ENCODE measurements around the gene UBE3C. TPM values are rescaled to one million over a fixed set of nuclear protein-coding genes. Genes with fewer than 3 reads are reported as not detected.
"Not testable (repeated sequence)": the region's sequence is repeated elsewhere in the genome, so short reads cannot be mapped to it uniquely, and the experiment has no call there.

The UBE3C gene
- polyA plus RNA-seq, 1 donor from 2014 or later, result 15.1 TPM

GRCh38 chr7:157122800-157123495 is 15.8 kb upstream of the UBE3C start:
- peaks cover 4% of the 10 kb centered on the region for H3K27me3 Mint-ChIP-seq
- H3K4me1 Mint-ChIP-seq, result no peaks in the 10 kb centered on the region
- H3K36me3 Mint-ChIP-seq, result no peaks in the 10 kb centered on the region
- H3K9me3 Mint-ChIP-seq, result peaks cover 0 to 2% (median 2%) of the 10 kb centered on the region in 3 donors
- H3K27ac Mint-ChIP-seq, result no peak overlapping the region
- no peak overlapping the region for H3K4me3 Mint-ChIP-seq

- Mint-ChIP-seq H3K4me1 (no peaks in the 10 kb centered on the region), H3K27me3 (peaks cover 11% of the 10 kb centered on the region), H3K9me3 (no peaks in the 10 kb centered on the region), H3K4me3 (no peak overlapping the region), H3K27ac (peak overlapping the region in 1 of 3 donors; percentile 19), H3K36me3 (no peaks in the 10 kb centered on the region)
These were observed 14.0 kb upstream of the UBE3C start for GRCh38 chr7:157124690-157125089.

GRCh38 chr7:157125376-157126223 is 13.1 kb upstream of the UBE3C start:
- Mint-ChIP-seq H3K27ac (no peak overlapping the region), H3K4me1 (no peaks in the 10 kb centered on the region), H3K27me3 (peaks cover 11% of the 10 kb centered on the region), H3K9me3 (no peaks in the 10 kb centered on the region), H3K4me3 (no peak overlapping the region), H3K36me3 (no peaks in the 10 kb centered on the region)

- no peak overlapping the region for H3K27ac Mint-ChIP-seq
- no peak overlapping the region for H3K4me3 Mint-ChIP-seq
- no peaks in the 10 kb centered on the region for H3K36me3 Mint-ChIP-seq
- peaks cover 12% of the 10 kb centered on the region for H3K27me3 Mint-ChIP-seq
- no peaks in the 10 kb centered on the region for H3K4me1 Mint-ChIP-seq
- H3K9me3 Mint-ChIP-seq, result no peaks in the 10 kb centered on the region
These were observed 11.8 kb upstream of the UBE3C start for GRCh38 chr7:157126921-157127320.

- Mint-ChIP-seq H3K4me3 (no peak overlapping the region), H3K36me3 (no peaks in the 10 kb centered on the region), H3K27me3 (peaks cover 12% of the 10 kb centered on the region), H3K4me1 (no peaks in the 10 kb centered on the region), H3K27ac (no peak overlapping the region), H3K9me3 (no peaks in the 10 kb centered on the region)
These were observed 9.5 kb upstream of the UBE3C start for GRCh38 chr7:157129200-157129599.

- Mint-ChIP-seq H3K27ac (peak overlapping the region in 1 of 3 donors; percentile 58), H3K4me3 (peak overlapping the region in 1 of 4 donors; percentile 47), H3K4me1 (no peaks in the 10 kb centered on the region), H3K9me3 (no peaks in the 10 kb centered on the region), H3K27me3 (peaks cover 11% of the 10 kb centered on the region), H3K36me3 (no peaks in the 10 kb centered on the region)
These were observed 8.7 kb upstream of the UBE3C start for GRCh38 chr7:157129907-157130460.

DNA sequence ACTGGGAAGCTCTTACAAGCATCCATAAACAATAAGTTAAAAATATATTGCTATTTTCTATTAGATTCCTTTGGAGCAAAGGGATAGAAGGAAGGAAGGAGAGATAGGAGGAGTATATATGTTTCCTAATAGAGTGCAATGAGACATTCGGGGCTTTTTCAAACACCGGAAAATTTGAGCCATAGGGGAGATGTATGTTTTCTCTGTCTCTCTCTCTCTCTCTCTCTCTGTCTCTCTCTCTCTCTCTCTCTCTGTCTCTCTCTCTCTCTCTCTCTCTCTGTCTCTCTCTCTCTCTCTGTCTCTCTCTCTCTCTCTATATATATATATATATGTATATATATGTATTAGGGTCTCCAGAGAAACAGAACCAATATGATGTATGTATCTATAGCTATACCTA is 7.9 kb upstream of the UBE3C start:
- Mint-ChIP-seq H3K27me3 (peaks cover 11% of the 10 kb centered on the region), H3K4me3 (peak overlapping the region in 1 of 4 donors; percentile 24)
- not testable (repeated sequence) for H3K27ac Mint-ChIP-seq, H3K9me3 Mint-ChIP-seq, H3K36me3 Mint-ChIP-seq, H3K4me1 Mint-ChIP-seq

GRCh38 chr7:157132796-157133195 is 5.9 kb upstream of the UBE3C start:
- Mint-ChIP-seq H3K9me3 (no peaks in the 10 kb centered on the region), H3K27me3 (peaks cover 8% of the 10 kb centered on the region)

GRCh38 chr7:157133304-157133703 is 5.4 kb upstream of the UBE3C start:
- peaks cover 8% of the 10 kb centered on the region for H3K27me3 Mint-ChIP-seq
- H3K4me3 Mint-ChIP-seq, result no peak overlapping the region
- no peaks in the 10 kb centered on the region for H3K36me3 Mint-ChIP-seq
- no peaks in the 10 kb centered on the region for H3K9me3 Mint-ChIP-seq
- H3K27ac Mint-ChIP-seq, result no peak overlapping the region
- peaks cover 2 to 4% (median 3%) of the 10 kb centered on the region in 3 donors for H3K4me1 Mint-ChIP-seq

More at GRCh38 chr7:157132796-157133195, 5.9 kb upstream of the UBE3C start:
- H3K4me3 Mint-ChIP-seq, result no peak overlapping the region
- H3K36me3 Mint-ChIP-seq, result no peaks in the 10 kb centered on the region
- no peak overlapping the region for H3K27ac Mint-ChIP-seq
- peaks cover 2 to 4% (median 3%) of the 10 kb centered on the region in 3 donors for H3K4me1 Mint-ChIP-seq

- H3K4me1 Mint-ChIP-seq, result peaks cover 9 to 15% (median 13%) of the 10 kb centered on the region in 3 donors
- H3K4me3 Mint-ChIP-seq, result peak overlapping the region in 3 of 4 donors; percentile 5 to 51 (median 41)
- no peaks in the 10 kb centered on the region for H3K9me3 Mint-ChIP-seq
- no peaks in the 10 kb centered on the region for H3K27me3 Mint-ChIP-seq
- peak overlapping the region in 2 of 3 donors; percentile 53 to 77 for H3K27ac Mint-ChIP-seq
- H3K36me3 Mint-ChIP-seq, result no peaks in the 10 kb centered on the region
These were observed 2.4 kb upstream of the UBE3C start for GRCh38 chr7:157136372-157136771.

DNA sequence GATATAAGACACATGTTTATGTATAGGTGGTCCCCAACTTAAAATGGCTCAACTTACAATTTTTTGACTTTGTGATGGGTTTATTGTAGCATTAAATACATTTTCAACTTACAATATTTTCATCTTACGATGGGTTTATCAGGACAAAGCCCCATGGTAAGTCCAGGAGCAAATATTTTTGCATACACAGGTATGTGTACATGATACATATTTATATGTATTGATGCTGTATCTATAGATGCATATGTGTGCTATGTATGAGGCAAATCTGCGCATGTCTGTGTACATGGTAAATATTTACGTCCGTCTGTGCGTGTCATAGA is 664 bp upstream of the UBE3C start:
- peak overlapping the region; percentile 79 to 96 (median 88) for H3K4me3 Mint-ChIP-seq
- H3K36me3 Mint-ChIP-seq, result peaks cover under 1% of the 10 kb centered on the region
- H3K27ac Mint-ChIP-seq, result peak overlapping the region; percentile 91 to 97 (median 94)
- H3K9me3 Mint-ChIP-seq, result no peaks in the 10 kb centered on the region
- H3K4me1 Mint-ChIP-seq, result peaks cover 14 to 24% (median 24%) of the 10 kb centered on the region in 3 donors
- H3K27me3 Mint-ChIP-seq, result no peaks in the 10 kb centered on the region

GRCh38 chr7:157139111-157139809 is 534 bp downstream of the UBE3C start:
- H3K27ac Mint-ChIP-seq, result peak overlapping the region in 2 of 3 donors; percentile 76 to 79
- H3K27me3 Mint-ChIP-seq, result no peaks in the 10 kb centered on the region
- no peaks in the 10 kb centered on the region for H3K9me3 Mint-ChIP-seq
- H3K4me3 Mint-ChIP-seq, result peak overlapping the region; percentile 79 to 91 (median 86)
- peaks cover 2% of the 10 kb centered on the region for H3K36me3 Mint-ChIP-seq
- H3K4me1 Mint-ChIP-seq, result peaks cover 25 to 35% (median 31%) of the 10 kb centered on the region in 3 donors

- H3K27ac Mint-ChIP-seq, result peak overlapping the region; percentile 65 to 79 (median 76)
- peaks cover 31 to 42% (median 36%) of the 10 kb centered on the region in 3 donors for H3K4me1 Mint-ChIP-seq
- H3K9me3 Mint-ChIP-seq, result no peaks in the 10 kb centered on the region
- no peaks in the 10 kb centered on the region for H3K27me3 Mint-ChIP-seq
- H3K36me3 Mint-ChIP-seq, result peaks cover 2% of the 10 kb centered on the region
- peak overlapping the region; percentile 79 to 91 (median 86) for H3K4me3 Mint-ChIP-seq
These were observed 1.2 kb downstream of the UBE3C start for GRCh38 chr7:157139810-157140510.

- no peaks in the 10 kb centered on the region for H3K27me3 Mint-ChIP-seq
- H3K4me1 Mint-ChIP-seq, result peaks cover 34 to 43% (median 39%) of the 10 kb centered on the region in 3 donors
These were observed 1.8 kb downstream of the UBE3C start for GRCh38 chr7:157140511-157140905.

More at GRCh38 chr7:157140511-157140905, 1.8 kb downstream of the UBE3C start:
- H3K9me3 Mint-ChIP-seq, result no peaks in the 10 kb centered on the region
- H3K27ac Mint-ChIP-seq, result peak overlapping the region; percentile 15 to 79 (median 65)
- peaks cover 2% of the 10 kb centered on the region for H3K36me3 Mint-ChIP-seq
- H3K4me3 Mint-ChIP-seq, result peak overlapping the region; percentile 79 to 91 (median 86)
